ENCODE data around the gene PHLPP1. TPM values are rescaled to one million over a fixed set of nuclear protein-coding genes. Genes with fewer than 3 reads are reported as not detected.

The PHLPP1 gene
- total RNA-seq, 4 donors from 2014 or later, result 6.3 to 18.0 (median 10.4) TPM

GRCh38 chr18:62870643-62871042 is 155.3 kb downstream of the PHLPP1 start:
- DNase-seq (ENCODE audit: low spot score) (no peak), ATAC-seq (ENCODE audit: low FRiP score) (no peak)
- no peak for TF ChIP-seq CTCF (IDR thresholded peaks at IDR 0.05)

- ATAC-seq (ENCODE audit: low FRiP score) (no peak), DNase-seq (ENCODE audit: low spot score) (no peak)
- no peak for TF ChIP-seq CTCF (IDR thresholded peaks at IDR 0.05)
Measured at GRCh38 chr18:62875323-62875722, 160.0 kb downstream of the PHLPP1 start.

GRCh38 chr18:62876111-62876510 is 160.8 kb downstream of the PHLPP1 start:
- TF ChIP-seq CTCF (IDR thresholded peaks at IDR 0.05), result no peak
- DNase-seq (ENCODE audit: low spot score) (no peak), ATAC-seq (ENCODE audit: low FRiP score) (no peak)

GRCh38 chr18:62876828-62877227 is 161.5 kb downstream of the PHLPP1 start:
- ATAC-seq (ENCODE audit: low FRiP score), result no peak
- no peak for TF ChIP-seq CTCF (IDR thresholded peaks at IDR 0.05)
- no peak for DNase-seq (ENCODE audit: low spot score)

GRCh38 chr18:62877411-62878221 is 162.3 kb downstream of the PHLPP1 start:
- DNase-seq (ENCODE audit: low spot score), result no peak
- TF ChIP-seq CTCF (IDR thresholded peaks at IDR 0.05), result no peak
- ATAC-seq (ENCODE audit: low FRiP score), result no peak

- ATAC-seq (ENCODE audit: low FRiP score), result no peak
- DNase-seq (ENCODE audit: low spot score), result no peak
Measured at GRCh38 chr18:62878305-62878704, 163.0 kb downstream of the PHLPP1 start.

More at GRCh38 chr18:62878305-62878704, 163.0 kb downstream of the PHLPP1 start:
- no peak for TF ChIP-seq CTCF (IDR thresholded peaks at IDR 0.05)
